SHP77 (cell line): ENCODE results near the gene ARHGAP21.

Experiments used
- DNase-seq, 2 experiments: peaks; one replicate each; lab custom pipeline; 2025; lab: John Stamatoyannopoulos, UW

ARHGAP21 gene

GRCh38 chr10:24722676-24723385, 856 bp downstream of the ARHGAP21 start:
- DNase-seq, result peak in 1 of 2 experiments; percentile 33

GRCh38 chr10:24722131-24722675, 1.5 kb downstream of the ARHGAP21 start:
- no peak for DNase-seq

- no peak for DNase-seq
Observed at GRCh38 chr10:24721229-24722106, 2.2 kb downstream of the ARHGAP21 start.

- no peak for DNase-seq
Observed at GRCh38 chr10:24720096-24720495, 3.6 kb downstream of the ARHGAP21 start.

- DNase-seq, result no peak
Observed at GRCh38 chr10:24718031-24718855, 5.4 kb downstream of the ARHGAP21 start.

- no peak for DNase-seq
Observed at GRCh38 chr10:24716295-24716694, 7.4 kb downstream of the ARHGAP21 start.

- no peak for DNase-seq
Observed at GRCh38 chr10:24715246-24715769, 8.4 kb downstream of the ARHGAP21 start.

GRCh38 chr10:24713086-24713485, 10.6 kb downstream of the ARHGAP21 start:
- DNase-seq, result no peak

GRCh38 chr10:24711465-24711864, 12.2 kb downstream of the ARHGAP21 start:
- DNase-seq, result no peak

GRCh38 chr10:24708081-24708480, 15.6 kb downstream of the ARHGAP21 start:
- DNase-seq, result no peak

GRCh38 chr10:24707445-24707844, 16.2 kb downstream of the ARHGAP21 start:
- DNase-seq, result no peak

GRCh38 chr10:24706479-24707118, 17.1 kb downstream of the ARHGAP21 start:
- DNase-seq, result peak; percentile 28 to 38

- no peak for DNase-seq
Observed at GRCh38 chr10:24703700-24704099, 20.0 kb downstream of the ARHGAP21 start.

- no peak for DNase-seq
Observed at GRCh38 chr10:24701447-24701846, 22.2 kb downstream of the ARHGAP21 start.

- no peak for DNase-seq
Observed at GRCh38 chr10:24700948-24701347, 22.7 kb downstream of the ARHGAP21 start.

- no peak for DNase-seq
Observed at GRCh38 chr10:24698270-24698669, 25.4 kb downstream of the ARHGAP21 start.

GRCh38 chr10:24697080-24697479, 26.6 kb downstream of the ARHGAP21 start:
- DNase-seq, result no peak

- no peak for DNase-seq
Observed at GRCh38 chr10:24695452-24695851, 28.2 kb downstream of the ARHGAP21 start.

GRCh38 chr10:24694086-24694485, 29.6 kb downstream of the ARHGAP21 start:
- no peak for DNase-seq

- DNase-seq, result no peak
Observed at GRCh38 chr10:24690961-24691512, 32.6 kb downstream of the ARHGAP21 start.

GRCh38 chr10:24685958-24686540, 37.6 kb downstream of the ARHGAP21 start:
- DNase-seq, result no peak
